Chondrocyte (in vitro differentiated cells): ENCODE results near the gene ATP1B3. TPM values are rescaled to one million over a fixed set of nuclear protein-coding genes. Genes with fewer than 3 reads are reported as not detected.
"Not testable (repeated sequence)": the region's sequence is repeated elsewhere in the genome, so short reads cannot be mapped to it uniquely, and the experiment has no call there.

Source experiments
- DNase-seq: peaks from one replicate; pipeline ENCODE4 v3.0.0; 2021; ENCODE audit warnings: mixed read lengths, low spot score
- H3K27ac Mint-ChIP-seq: one replicate; pipeline ENCODE4 v1.8.0; 2021; ENCODE audit warnings: mild to moderate bottlenecking, moderate library complexity, mixed read lengths; ENCODE audit not compliant: unreplicated experiment
- H3K27me3 Mint-ChIP-seq: 2 replicates; pipeline ENCODE4 v1.8.0; 2021; ENCODE audit warnings: low read depth, mixed read lengths
- H3K36me3 Mint-ChIP-seq: 2 replicates; pipeline ENCODE4 v1.8.0; 2021; ENCODE audit warnings: low read depth, mixed read lengths
- H3K4me1 Mint-ChIP-seq: 2 replicates; pipeline ENCODE4 v1.8.0; 2021; ENCODE audit warnings: low read depth, mild to moderate bottlenecking, mixed read lengths
- H3K4me3 Mint-ChIP-seq: one replicate; pipeline ENCODE4 v1.8.0; 2021; ENCODE audit warnings: mild to moderate bottlenecking, moderate library complexity, mixed read lengths; ENCODE audit not compliant: unreplicated experiment
- H3K9me3 Mint-ChIP-seq: 2 replicates; pipeline ENCODE4 v1.8.0; 2021; ENCODE audit warnings: low read depth, mixed read lengths
- CTCF ChIP-seq: fragments of 200-600 bp; sonication (generic); IDR thresholded peaks from 2 replicates; pipeline ENCODE4 v1.5.0; 2021; ENCODE audit warnings: antibody characterized with exemption, mild to moderate bottlenecking, moderate library complexity
- total RNA-seq: library from RNA; stranded (reverse); gene quantifications from 3 replicates; pipeline ENCODE4 v1.2.1, GENCODE V29; 2021

ATP1B3 gene
- total RNA-seq, 1 donor from 2014 or later, result 165 TPM

GRCh38 chr3:141845407-141846049 lies 30.9 kb upstream of the ATP1B3 start:
- Mint-ChIP-seq H3K4me3 (no peak overlapping the region), H3K36me3 (no peaks in the 10 kb centered on the region), H3K27ac (no peak overlapping the region), H3K9me3 (no peaks in the 10 kb centered on the region), H3K27me3 (no peaks in the 10 kb centered on the region), H3K4me1 (peaks cover 9% of the 10 kb centered on the region)
- no peak for DNase-seq
- no peak for TF ChIP-seq CTCF

- Mint-ChIP-seq H3K27me3 (no peaks in the 10 kb centered on the region), H3K4me1 (peaks cover 4% of the 10 kb centered on the region), H3K27ac (no peak overlapping the region), H3K36me3 (no peaks in the 10 kb centered on the region), H3K9me3 (no peaks in the 10 kb centered on the region), H3K4me3 (no peak overlapping the region)
- TF ChIP-seq CTCF, result no peak
- DNase-seq, result no peak
Observed at GRCh38 chr3:141846050-141846433, 30.4 kb upstream of the ATP1B3 start.

GRCh38 chr3:141848159-141848748 lies 28.2 kb upstream of the ATP1B3 start:
- H3K4me3 Mint-ChIP-seq, H3K36me3 Mint-ChIP-seq, H3K9me3 Mint-ChIP-seq, H3K27ac Mint-ChIP-seq, DNase-seq, H3K4me1 Mint-ChIP-seq, H3K27me3 Mint-ChIP-seq: not testable (repeated sequence)

- no peak for DNase-seq
- no peaks in the 10 kb centered on the region for H3K36me3 Mint-ChIP-seq
- H3K4me3 Mint-ChIP-seq, result no peak overlapping the region
- H3K9me3 Mint-ChIP-seq, result no peaks in the 10 kb centered on the region
- no peak for TF ChIP-seq CTCF
- H3K4me1 Mint-ChIP-seq, result no peaks in the 10 kb centered on the region
- H3K27ac Mint-ChIP-seq, result no peak overlapping the region
- H3K27me3 Mint-ChIP-seq, result no peaks in the 10 kb centered on the region
Observed at GRCh38 chr3:141849056-141849815, 27.2 kb upstream of the ATP1B3 start.

GRCh38 chr3:141851411-141851810 lies 25.0 kb upstream of the ATP1B3 start:
- Mint-ChIP-seq H3K9me3 (no peaks in the 10 kb centered on the region), H3K4me1 (no peaks in the 10 kb centered on the region), H3K27me3 (no peaks in the 10 kb centered on the region), H3K27ac (no peak overlapping the region), H3K36me3 (no peaks in the 10 kb centered on the region), H3K4me3 (no peak overlapping the region)
- no peak for DNase-seq
- no peak for TF ChIP-seq CTCF
